ENCODE results near the gene ARID1B. TPM values are rescaled to one million over a fixed set of nuclear protein-coding genes. Genes with fewer than 3 reads are reported as not detected.

Gene ARID1B
- total and polyA plus RNA-seq, 2 of the 13 experiments (the other 11 are each of a cell fraction or from before 2014, with no cell fraction given): 20.1 to 32.6 TPM

DNA sequence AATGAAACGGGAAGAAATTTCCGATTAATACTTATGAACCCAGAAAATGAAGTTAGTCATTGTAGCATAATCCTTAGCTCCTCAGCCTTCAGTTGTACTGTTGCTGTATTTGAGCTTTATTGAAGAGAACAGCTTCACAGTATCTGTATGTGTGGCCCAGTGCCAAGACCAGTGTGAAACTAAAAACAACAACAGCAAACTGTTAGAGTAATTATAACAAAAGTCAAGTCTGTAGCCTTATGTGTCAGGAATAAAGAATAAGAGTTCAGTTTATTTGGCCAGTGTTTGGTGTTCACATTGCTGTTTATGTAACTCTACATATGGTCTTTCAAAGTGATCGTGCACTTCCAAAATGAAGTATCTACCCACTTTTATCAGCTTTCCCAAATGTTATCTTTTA, 70.9 kb downstream of the ARID1B start:
- in situ Hi-C loops (cut with HindIII; ENCODE audit: extremely low pct_ligation_motif_present, low pct_unique_long_range_greater_than_20kb) (no loop called here), intact Hi-C loops (cut with micrococcal nuclease; ENCODE audit: unreplicated experiment) (no loop called here)
- ChIA-PET POLR2A (no interaction called here), CTCF (ENCODE audit: low intra/inter-chr PET ratio, low total read pairs) (no interaction called here)
- WGBS (ENCODE audit: low lambda C conversion rate): 94% methylated on average over 3 of the region's 3 CpGs
- no peak for DNase-seq (ENCODE audit: low spot score)
- no TSS peak for BruUV-seq (replicated peaks)
- Histone ChIP-seq H3K27me3 (ENCODE audit: control insufficient read depth in 1 of 2, insufficient read depth in 2 of 2, low read length in 2 of 2) (no peaks in the 10 kb centered on the region), H3K9ac (ENCODE audit: insufficient read depth, low read depth, low read length) (no peak overlapping the region), H3K36me3 (replicated peaks in 1 of 2; ENCODE audit: control insufficient read depth in 1 of 2, insufficient read depth in 2 of 2, low read length in 2 of 2) (no peaks in the 10 kb centered on the region; a peak in 1 of 5 replicates), H3K27ac (ENCODE audit: extremely low read length, insufficient read depth, low read length) (no peak overlapping the region), H3K4me1 (ENCODE audit: insufficient read depth, low read length) (peaks cover 23% of the 10 kb centered on the region), H3K4me3 (replicated peaks in 1 of 3; ENCODE audit: insufficient read depth in 1 of 3, low read depth in 2 of 3, low read length in 3 of 3) (no peak overlapping the region), H4K20me1 (ENCODE audit: insufficient read depth, low read length) (no peaks in the 10 kb centered on the region; the same call in 1 of the 2 replicates), H3K79me2 (ENCODE audit: insufficient read depth, low read length) (peaks cover 93% of the 10 kb centered on the region), H3K4me2 (ENCODE audit: low read depth, low read length) (no peak overlapping the region), H3K9me3 (ENCODE audit: low read length) (no peaks in the 10 kb centered on the region), H2AFZ (ENCODE audit: low read length) (no peak overlapping the region)
- no peak for ATAC-seq
- no peak for FAIRE-seq
- TF ChIP-seq ZFP36L1 (CRISPR knock-in tag; IDR thresholded peaks at IDR 0.05) (no peak), ZNF550 (CRISPR knock-in tag; IDR thresholded peaks at IDR 0.05; ENCODE audit: borderline replicate concordance) (no peak), RELA (CRISPR knock-in tag; IDR thresholded peaks at IDR 0.05) (no peak), MXI1 (IDR thresholded peaks at IDR 0.05; ENCODE audit: borderline replicate concordance, low read depth, low read length) (no peak), HCFC1 (IDR thresholded peaks at IDR 0.05; ENCODE audit: low read depth, low read length) (no peak), PTBP1 (IDR thresholded peaks at IDR 0.05; ENCODE audit: low read depth, low read length, poor library complexity, severe bottlenecking) (no peak), CENPX (CRISPR knock-in tag; IDR thresholded peaks at IDR 0.05) (no peak), SUZ12 (IDR thresholded peaks at IDR 0.05; ENCODE audit: low read depth, low read length) (no peak), ZNF780A (CRISPR knock-in tag; IDR thresholded peaks at IDR 0.05) (no peak), ARNT (IDR thresholded peaks at IDR 0.05) (no peak), EED (CRISPR knock-in tag; IDR thresholded peaks at IDR 0.05) (no peak)
- TF ChIP-seq, protein P1, sequence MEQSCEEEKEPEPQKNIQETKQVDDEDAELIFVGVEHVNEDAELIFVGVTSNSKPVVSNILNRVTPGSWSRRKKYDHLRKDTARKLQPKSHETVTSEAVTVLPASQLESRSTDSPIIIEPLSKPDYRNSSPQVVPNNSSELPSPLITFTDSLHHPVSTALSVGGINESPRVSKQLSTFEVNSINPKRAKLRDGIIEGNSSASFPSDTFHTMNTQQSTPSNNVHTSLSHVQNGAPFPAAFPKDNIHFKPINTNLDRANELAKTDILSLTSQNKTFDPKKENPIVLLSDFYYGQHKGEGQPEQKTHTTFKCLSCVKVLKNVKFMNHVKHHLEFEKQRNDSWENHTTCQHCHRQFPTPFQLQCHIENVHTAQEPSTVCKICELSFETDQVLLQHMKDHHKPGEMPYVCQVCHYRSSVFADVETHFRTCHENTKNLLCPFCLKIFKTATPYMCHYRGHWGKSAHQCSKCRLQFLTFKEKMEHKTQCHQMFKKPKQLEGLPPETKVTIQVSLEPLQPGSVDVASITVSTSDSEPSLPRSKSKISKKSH (CRISPR knock-in tag; IDR thresholded peaks at IDR 0.05; ENCODE audit: borderline replicate concordance): no peak
- TF ChIP-seq, protein P2, sequence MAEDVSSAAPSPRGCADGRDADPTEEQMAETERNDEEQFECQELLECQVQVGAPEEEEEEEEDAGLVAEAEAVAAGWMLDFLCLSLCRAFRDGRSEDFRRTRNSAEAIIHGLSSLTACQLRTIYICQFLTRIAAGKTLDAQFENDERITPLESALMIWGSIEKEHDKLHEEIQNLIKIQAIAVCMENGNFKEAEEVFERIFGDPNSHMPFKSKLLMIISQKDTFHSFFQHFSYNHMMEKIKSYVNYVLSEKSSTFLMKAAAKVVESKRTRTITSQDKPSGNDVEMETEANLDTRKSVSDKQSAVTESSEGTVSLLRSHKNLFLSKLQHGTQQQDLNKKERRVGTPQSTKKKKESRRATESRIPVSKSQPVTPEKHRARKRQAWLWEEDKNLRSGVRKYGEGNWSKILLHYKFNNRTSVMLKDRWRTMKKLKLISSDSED (CRISPR knock-in tag; IDR thresholded peaks at IDR 0.05): no peak
- TF ChIP-seq, protein P3, sequence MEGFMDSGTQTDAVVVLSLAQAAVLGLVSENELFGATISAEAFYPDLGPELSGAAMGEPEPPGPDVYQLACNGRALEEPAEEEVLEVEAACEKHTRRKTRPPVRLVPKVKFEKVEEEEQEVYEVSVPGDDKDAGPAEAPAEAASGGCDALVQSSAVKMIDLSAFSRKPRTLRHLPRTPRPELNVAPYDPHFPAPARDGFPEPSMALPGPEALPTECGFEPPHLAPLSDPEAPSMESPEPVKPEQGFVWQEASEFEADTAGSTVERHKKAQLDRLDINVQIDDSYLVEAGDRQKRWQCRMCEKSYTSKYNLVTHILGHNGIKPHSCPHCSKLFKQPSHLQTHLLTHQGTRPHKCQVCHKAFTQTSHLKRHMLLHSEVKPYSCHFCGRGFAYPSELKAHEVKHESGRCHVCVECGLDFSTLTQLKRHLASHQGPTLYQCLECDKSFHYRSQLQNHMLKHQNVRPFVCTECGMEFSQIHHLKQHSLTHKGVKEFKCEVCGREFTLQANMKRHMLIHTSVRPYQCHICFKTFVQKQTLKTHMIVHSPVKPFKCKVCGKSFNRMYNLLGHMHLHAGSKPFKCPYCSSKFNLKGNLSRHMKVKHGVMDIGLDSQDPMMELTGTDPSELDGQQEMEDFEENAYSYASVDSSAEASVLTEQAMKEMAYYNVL (CRISPR knock-in tag; IDR thresholded peaks at IDR 0.05; ENCODE audit: borderline replicate concordance): no peak
- TF ChIP-seq, protein P4, sequence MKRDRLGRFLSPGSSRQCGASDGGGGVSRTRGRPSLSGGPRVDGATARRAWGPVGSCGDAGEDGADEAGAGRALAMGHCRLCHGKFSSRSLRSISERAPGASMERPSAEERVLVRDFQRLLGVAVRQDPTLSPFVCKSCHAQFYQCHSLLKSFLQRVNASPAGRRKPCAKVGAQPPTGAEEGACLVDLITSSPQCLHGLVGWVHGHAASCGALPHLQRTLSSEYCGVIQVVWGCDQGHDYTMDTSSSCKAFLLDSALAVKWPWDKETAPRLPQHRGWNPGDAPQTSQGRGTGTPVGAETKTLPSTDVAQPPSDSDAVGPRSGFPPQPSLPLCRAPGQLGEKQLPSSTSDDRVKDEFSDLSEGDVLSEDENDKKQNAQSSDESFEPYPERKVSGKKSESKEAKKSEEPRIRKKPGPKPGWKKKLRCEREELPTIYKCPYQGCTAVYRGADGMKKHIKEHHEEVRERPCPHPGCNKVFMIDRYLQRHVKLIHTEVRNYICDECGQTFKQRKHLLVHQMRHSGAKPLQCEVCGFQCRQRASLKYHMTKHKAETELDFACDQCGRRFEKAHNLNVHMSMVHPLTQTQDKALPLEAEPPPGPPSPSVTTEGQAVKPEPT (CRISPR knock-in tag; IDR thresholded peaks at IDR 0.05; ENCODE audit: low read depth): no peak
- TF ChIP-seq, protein P5, sequence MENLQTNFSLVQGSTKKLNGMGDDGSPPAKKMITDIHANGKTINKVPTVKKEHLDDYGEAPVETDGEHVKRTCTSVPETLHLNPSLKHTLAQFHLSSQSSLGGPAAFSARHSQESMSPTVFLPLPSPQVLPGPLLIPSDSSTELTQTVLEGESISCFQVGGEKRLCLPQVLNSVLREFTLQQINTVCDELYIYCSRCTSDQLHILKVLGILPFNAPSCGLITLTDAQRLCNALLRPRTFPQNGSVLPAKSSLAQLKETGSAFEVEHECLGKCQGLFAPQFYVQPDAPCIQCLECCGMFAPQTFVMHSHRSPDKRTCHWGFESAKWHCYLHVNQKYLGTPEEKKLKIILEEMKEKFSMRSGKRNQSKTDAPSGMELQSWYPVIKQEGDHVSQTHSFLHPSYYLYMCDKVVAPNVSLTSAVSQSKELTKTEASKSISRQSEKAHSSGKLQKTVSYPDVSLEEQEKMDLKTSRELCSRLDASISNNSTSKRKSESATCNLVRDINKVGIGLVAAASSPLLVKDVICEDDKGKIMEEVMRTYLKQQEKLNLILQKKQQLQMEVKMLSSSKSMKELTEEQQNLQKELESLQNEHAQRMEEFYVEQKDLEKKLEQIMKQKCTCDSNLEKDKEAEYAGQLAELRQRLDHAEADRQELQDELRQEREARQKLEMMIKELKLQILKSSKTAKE (CRISPR knock-in tag; IDR thresholded peaks at IDR 0.05; ENCODE audit: borderline replicate concordance): no peak
